Measurements from ENCODE around the gene ITGB3. TPM values are rescaled to one million over a fixed set of nuclear protein-coding genes. Genes with fewer than 3 reads are reported as not detected.

The ITGB3 gene
- total RNA-seq, 1 donor: 79.9 TPM

DNA sequence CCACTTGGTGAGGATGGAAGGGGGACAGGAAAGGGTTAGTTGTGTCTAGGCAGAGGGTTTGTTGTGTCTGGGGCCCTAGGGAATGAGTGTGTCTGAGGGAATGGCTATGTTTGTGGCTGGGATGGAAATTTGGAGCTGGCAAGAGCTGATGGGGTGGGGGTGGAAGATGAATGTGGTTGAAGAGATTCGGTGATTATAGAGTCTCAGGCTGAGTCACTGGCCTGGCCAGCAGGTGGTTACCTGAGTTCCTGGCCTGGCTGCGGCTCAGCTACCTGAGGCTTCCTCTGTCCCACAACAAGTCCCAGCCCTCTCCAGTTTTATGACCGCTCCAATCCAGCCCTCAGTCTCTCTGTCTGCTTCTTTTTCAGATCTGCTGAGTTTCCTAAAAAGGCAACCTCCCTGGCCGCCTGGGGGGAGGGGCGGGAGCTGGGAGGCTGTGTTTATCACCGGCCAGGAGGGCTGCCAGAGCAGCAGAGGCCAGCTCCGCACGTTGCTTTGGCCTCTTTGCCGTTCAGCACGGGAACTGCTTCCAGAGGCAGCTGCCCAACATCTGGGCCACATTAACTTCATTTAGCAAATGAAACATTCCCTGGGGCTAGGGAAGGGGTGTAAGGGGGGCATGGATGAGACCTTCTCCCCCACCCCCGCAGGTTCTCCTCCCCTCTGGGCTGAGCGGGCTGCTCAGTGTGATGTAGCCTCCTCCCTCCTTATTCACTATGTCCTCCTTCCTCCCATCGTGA is 21.8 kb downstream of the ITGB3 start:
- DNase-seq (ENCODE audit: low read depth): peak; percentile 92
- TF ChIP-seq, protein P1, sequence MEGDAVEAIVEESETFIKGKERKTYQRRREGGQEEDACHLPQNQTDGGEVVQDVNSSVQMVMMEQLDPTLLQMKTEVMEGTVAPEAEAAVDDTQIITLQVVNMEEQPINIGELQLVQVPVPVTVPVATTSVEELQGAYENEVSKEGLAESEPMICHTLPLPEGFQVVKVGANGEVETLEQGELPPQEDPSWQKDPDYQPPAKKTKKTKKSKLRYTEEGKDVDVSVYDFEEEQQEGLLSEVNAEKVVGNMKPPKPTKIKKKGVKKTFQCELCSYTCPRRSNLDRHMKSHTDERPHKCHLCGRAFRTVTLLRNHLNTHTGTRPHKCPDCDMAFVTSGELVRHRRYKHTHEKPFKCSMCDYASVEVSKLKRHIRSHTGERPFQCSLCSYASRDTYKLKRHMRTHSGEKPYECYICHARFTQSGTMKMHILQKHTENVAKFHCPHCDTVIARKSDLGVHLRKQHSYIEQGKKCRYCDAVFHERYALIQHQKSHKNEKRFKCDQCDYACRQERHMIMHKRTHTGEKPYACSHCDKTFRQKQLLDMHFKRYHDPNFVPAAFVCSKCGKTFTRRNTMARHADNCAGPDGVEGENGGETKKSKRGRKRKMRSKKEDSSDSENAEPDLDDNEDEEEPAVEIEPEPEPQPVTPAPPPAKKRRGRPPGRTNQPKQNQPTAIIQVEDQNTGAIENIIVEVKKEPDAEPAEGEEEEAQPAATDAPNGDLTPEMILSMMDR (IDR thresholded peaks at IDR 0.05; ENCODE audit: insufficient read depth, low read depth, low read length): no peak
- no peak overlapping the region for H3K4me3 ChIP-seq (ENCODE audit: low read depth, low read length)

DNA sequence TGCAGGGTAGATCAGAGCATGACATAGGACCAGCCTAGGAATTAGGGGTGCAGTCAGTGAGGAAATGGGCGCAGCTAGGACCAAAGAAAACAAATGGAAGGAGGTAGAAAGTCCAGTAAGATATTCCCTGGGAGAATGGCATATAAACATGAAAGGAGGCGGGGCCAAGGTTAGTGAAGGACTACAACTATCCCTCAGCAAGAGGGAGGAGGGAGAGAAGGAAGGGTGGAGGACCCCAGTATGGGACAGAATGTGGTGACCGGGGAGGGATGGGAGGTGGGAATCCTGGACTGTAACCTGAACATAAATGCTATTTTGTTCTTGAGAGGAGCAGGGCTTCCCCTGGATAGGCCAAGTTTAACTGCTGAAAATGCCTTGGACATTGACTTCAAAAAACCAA is 22.8 kb downstream of the ITGB3 start:
- TF ChIP-seq, protein P1 (IDR thresholded peaks at IDR 0.05; ENCODE audit: insufficient read depth, low read depth, low read length): no peak
- DNase-seq (ENCODE audit: low read depth): no peak
- no peak overlapping the region for H3K4me3 ChIP-seq (ENCODE audit: low read depth, low read length)

- TF ChIP-seq, protein P1 (IDR thresholded peaks at IDR 0.05; ENCODE audit: insufficient read depth, low read depth, low read length): no peak
- peak; percentile 85 for DNase-seq (ENCODE audit: low read depth)
- H3K4me3 ChIP-seq (ENCODE audit: low read depth, low read length): no peak overlapping the region
These were observed 23.2 kb downstream of the ITGB3 start for GRCh38 chr17:47276868-47277267.

GRCh38 chr17:47277921-47278320 is 24.3 kb downstream of the ITGB3 start:
- H3K4me3 ChIP-seq (ENCODE audit: low read depth, low read length): no peak overlapping the region
- DNase-seq (ENCODE audit: low read depth): peak; percentile 64
- TF ChIP-seq, protein P1 (IDR thresholded peaks at IDR 0.05; ENCODE audit: insufficient read depth, low read depth, low read length): no peak

DNA sequence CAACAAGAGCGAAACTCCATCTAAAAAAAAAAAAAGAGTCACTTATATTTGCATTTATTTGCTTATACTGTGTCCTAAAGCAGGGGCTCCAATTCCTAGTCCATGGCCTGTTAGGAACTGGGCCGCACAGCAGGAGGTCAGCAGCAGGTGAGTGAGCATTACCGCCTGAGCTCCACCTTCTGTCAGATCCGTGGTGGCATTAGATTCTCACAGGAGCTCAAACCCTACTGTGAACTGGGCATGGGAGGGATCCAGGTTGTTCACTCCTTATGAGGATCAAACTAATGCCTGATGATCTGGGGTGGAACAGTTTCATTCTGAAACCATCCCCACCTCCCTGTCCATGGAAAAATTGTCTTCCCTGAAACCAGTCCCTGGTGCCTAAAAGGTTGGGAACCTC is 24.9 kb downstream of the ITGB3 start:
- no peak overlapping the region for H3K4me3 ChIP-seq (ENCODE audit: low read depth, low read length)
- no peak for DNase-seq (ENCODE audit: low read depth)
- TF ChIP-seq, protein P1 (IDR thresholded peaks at IDR 0.05; ENCODE audit: insufficient read depth, low read depth, low read length): no peak

- peak; percentile 99 for DNase-seq (ENCODE audit: low read depth)
- no peak overlapping the region for H3K4me3 ChIP-seq (ENCODE audit: low read depth, low read length)
- TF ChIP-seq, protein P1 (IDR thresholded peaks at IDR 0.05; ENCODE audit: insufficient read depth, low read depth, low read length): peak; percentile 32
These were observed 25.6 kb downstream of the ITGB3 start for GRCh38 chr17:47279062-47279801.

All from fibroblast of villous mesenchyme (primary cell).